Measurements from ENCODE around the gene INS. TPM values are rescaled to one million over a fixed set of nuclear protein-coding genes. Genes with fewer than 3 reads are reported as not detected.

INS gene
- total RNA-seq, 1 experiment from 2014 or later: not detected

- Histone ChIP-seq H2BK15ac (ENCODE audit: low read depth, low read length) (no peak overlapping the region), H3K4me2 (ENCODE audit: insufficient read depth, insufficient read length, low read length) (no peak overlapping the region), H3K18ac (ENCODE audit: insufficient read length, low read depth, low read length) (no peak overlapping the region), H3K27me3 (ENCODE audit: insufficient read depth, low read length) (no peaks in the 10 kb centered on the region; the same call in 1 of the 2 replicates), H3K4me1 (ENCODE audit: insufficient read depth, low read length) (no peaks in the 10 kb centered on the region), H3K23me2 (ENCODE audit: insufficient read length, low read depth, low read length, poor library complexity, severe bottlenecking) (no peaks in the 10 kb centered on the region), H2BK5ac (ENCODE audit: insufficient read length, low read length) (no peak overlapping the region), H2BK120ac (ENCODE audit: low read depth, low read length, poor library complexity, severe bottlenecking) (no peak overlapping the region), H4K8ac (replicated peaks; ENCODE audit: insufficient read length, low read depth, low read length) (no peak overlapping the region), H2AFZ (ENCODE audit: low read length) (no peak overlapping the region), H4K20me1 (ENCODE audit: control insufficient read depth, insufficient read depth, insufficient read length) (no peaks in the 10 kb centered on the region), H2BK20ac (ENCODE audit: low read depth, low read length, poor library complexity, severe bottlenecking) (no peak overlapping the region), H2AK5ac (ENCODE audit: insufficient read length, low read length) (no peak overlapping the region), H3K9ac (ENCODE audit: extremely low read depth, insufficient read length, low read length) (no peak overlapping the region), H4K5ac (ENCODE audit: insufficient read length, low read depth, low read length) (no peak overlapping the region), H3K23ac (ENCODE audit: insufficient read length, low read depth, low read length) (no peak overlapping the region), H3K79me1 (ENCODE audit: insufficient read depth, low read depth, low read length, poor library complexity, severe bottlenecking) (no peaks in the 10 kb centered on the region), H3K14ac (ENCODE audit: insufficient read depth, low read length) (no peak overlapping the region), H4K91ac (ENCODE audit: insufficient read length, low read depth, low read length) (no peak overlapping the region), H3K9me3 (ENCODE audit: control insufficient read depth, low read depth, low read length) (no peaks in the 10 kb centered on the region), H3T11ph (ENCODE audit: low read length) (no peak overlapping the region), H3K79me2 (ENCODE audit: insufficient read depth, low read length) (no peaks in the 10 kb centered on the region), H2BK12ac (ENCODE audit: insufficient read length, low read depth, low read length) (no peak overlapping the region), H3K27ac (ENCODE audit: insufficient read length, low read depth, low read length) (no peak overlapping the region), H3K4ac (ENCODE audit: low read depth, low read length) (no peak overlapping the region), H3K56ac (ENCODE audit: insufficient read length, low read depth, low read length) (no peak overlapping the region)
- H3K4me3 Mint-ChIP-seq: no peak overlapping the region
- no CpG with 5 or more reads among the region's 12 CpGs for WGBS (ENCODE audit: extremely low coverage, insufficient read length, low lambda C conversion rate)
- no peaks in the 10 kb centered on the region for H3K4me1 Mint-ChIP-seq
- H3K27me3 Mint-ChIP-seq (ENCODE audit: low read depth): peaks cover 32% of the 10 kb centered on the region
- peak; percentile 23 for DNase-seq
- H3K36me3 Mint-ChIP-seq (ENCODE audit: insufficient read depth in 1 of 3, low read depth in 3 of 3): no peaks in the 10 kb centered on the region
- no peak overlapping the region for H3K27ac Mint-ChIP-seq
- no peaks in the 10 kb centered on the region for H3K9me3 Mint-ChIP-seq
- no peak for TF ChIP-seq CTCF (conservative IDR thresholded peaks at IDR 0.05)
Measured at GRCh38 chr11:2205981-2206690, 45.1 kb upstream of the INS start.

All from H9 (cell line).